ENCODE data around the gene PLA2G4E.
A peak's percentile ranks its signal among the peaks of the same experiment; 100 is the strongest.

The PLA2G4E gene

DNA sequence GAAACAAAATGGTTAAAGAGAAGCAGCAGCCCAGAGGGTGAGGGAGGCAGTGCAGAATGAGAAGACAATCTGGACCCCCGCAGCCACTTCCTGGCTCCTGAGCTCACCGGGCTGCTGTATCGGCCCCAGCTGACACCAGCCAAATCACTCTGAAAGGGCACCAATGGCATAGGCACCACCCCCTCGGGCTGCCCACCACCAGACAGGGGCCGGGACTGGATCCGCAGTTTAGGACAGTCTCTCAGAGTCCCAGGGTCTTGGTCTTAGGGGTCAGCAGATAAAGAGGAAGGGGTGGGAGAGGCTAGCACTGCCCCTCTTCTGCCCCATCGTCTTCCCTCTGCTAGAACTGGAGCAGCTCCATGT, 30.6 kb downstream of the PLA2G4E start:
- no peak for DNase-seq

DNA sequence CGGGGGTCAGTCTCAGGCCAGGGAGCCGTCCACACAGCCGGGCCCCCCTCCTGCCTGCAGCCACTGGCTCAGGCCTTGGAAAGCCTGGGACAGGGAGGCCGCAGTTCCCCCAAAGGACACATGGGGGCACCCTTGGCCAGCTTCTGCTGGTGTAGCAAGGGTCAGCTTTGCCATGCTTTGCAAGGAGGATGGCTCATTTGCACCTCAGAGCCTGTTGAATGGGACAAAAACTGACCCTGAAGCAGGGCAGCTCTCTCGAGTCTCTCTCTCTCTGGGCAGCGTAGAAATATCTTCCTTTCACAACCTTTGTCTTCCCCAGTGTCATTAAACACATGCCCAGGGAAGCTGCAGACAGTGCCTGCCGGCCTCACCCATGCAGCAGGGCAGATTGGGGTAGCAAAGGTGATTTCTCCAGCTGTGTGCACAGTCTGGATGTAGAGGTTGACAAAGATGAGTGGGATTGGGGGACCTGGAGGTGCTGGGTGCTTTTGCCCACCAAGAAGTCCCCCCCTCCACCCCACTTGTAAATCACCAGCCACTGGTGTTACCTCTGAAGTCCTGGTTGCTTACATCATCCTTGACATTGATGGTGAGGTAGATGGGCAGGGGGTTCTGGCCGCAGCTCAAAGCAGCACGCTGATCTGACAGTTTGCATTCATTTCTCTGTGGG, 31.1 kb downstream of the PLA2G4E start:
- peak; percentile 85 for DNase-seq

- no peak for DNase-seq
These were observed 31.8 kb downstream of the PLA2G4E start for GRCh38 chr15:41988896-41989572.

DNA sequence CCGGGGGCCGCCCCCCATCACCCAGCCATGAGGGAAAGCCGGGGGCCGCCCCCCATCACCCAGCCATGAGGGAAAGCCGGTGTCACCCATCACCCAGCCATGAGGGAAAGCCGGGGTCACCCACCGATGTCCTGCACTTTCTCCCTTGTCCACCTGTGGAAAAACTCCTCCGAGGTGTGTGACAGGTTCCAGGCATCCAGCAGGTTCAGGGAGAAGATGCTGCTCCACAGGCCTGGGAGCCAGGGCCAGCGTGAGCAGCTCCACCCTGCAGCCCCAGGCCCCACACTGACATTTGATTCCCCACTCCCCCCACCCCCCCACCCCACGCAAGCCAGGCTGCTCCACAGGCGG, 32.9 kb downstream of the PLA2G4E start:
- no peak for DNase-seq

DNA sequence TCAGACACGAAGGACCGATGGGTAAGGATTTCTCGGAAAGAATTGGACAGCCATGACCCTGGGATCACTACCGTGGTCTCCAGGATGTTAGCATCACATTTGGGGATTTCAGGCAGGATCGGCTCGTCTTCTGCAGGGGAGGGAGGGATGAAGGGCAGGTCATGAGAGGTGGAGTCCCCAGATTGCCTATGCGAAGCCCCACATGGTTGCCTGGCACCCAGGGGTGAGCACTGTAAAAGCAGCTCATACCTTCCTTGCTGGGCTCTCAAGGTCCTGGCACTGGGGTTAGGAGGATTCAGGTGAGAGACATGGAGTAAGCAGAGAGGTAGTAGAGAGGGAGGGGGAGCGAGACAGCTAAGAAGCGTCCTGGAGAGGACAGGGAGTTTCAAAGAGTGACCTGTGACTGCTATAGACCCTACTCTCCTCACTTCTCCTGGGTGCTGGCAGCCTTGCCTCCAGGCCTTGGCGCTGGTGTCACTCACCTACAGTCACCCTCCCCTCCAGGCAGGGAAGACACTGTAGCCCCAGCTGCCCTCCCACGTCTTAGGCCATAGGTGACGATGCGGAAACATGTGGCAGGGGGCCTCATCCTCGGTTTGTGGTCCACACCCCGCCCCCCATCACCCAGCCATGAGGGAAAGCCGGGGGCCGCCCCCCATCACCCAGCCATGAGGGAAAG, 33.5 kb downstream of the PLA2G4E start:
- no peak for DNase-seq

DNA sequence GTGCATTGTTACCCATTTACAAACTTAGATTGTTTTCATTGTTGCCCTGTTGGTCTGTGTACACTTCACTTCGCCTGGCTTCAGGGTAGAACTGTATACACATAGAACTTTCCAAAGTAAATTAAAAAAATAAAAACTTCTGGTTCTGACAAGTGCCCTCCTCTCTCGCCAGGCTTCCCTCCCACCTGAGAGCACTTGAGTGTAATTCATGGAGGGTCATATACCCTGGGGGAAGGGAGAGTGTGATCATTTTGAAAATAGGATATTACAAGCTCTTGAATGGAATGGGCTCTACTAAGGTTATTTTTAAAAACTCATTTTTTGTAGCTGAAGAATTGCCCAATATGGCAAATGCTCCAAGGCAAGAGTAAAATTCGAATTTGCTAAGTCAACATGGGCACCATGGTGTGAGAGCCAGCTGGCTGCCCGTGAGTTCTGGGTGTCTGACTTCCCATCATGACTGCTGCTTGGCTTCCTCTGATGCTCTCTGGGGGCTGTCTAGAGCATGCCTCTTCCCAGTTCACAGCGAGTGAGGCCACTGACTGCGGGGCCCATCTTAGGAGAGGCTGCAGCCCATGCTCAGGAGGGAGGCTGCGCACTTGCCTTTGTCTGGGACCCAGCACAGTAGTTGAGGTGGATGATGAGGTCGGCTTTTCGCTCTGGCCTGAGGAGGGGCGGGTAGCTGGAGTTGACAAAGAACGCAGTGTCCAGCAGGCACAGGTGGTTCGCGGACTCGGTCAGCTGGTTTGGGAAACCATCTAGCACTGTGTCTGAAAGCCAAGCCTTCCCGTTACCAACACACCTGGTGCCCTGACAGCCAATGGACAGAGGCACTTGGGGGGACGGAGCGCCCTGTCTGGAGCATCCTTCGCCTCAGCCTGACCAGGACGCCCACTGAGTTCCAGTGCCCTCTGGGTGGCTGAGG, 35.3 kb downstream of the PLA2G4E start:
- no peak for DNase-seq

GRCh38 chr15:41984622-41985021, 36.2 kb downstream of the PLA2G4E start:
- DNase-seq, result no peak

DNA sequence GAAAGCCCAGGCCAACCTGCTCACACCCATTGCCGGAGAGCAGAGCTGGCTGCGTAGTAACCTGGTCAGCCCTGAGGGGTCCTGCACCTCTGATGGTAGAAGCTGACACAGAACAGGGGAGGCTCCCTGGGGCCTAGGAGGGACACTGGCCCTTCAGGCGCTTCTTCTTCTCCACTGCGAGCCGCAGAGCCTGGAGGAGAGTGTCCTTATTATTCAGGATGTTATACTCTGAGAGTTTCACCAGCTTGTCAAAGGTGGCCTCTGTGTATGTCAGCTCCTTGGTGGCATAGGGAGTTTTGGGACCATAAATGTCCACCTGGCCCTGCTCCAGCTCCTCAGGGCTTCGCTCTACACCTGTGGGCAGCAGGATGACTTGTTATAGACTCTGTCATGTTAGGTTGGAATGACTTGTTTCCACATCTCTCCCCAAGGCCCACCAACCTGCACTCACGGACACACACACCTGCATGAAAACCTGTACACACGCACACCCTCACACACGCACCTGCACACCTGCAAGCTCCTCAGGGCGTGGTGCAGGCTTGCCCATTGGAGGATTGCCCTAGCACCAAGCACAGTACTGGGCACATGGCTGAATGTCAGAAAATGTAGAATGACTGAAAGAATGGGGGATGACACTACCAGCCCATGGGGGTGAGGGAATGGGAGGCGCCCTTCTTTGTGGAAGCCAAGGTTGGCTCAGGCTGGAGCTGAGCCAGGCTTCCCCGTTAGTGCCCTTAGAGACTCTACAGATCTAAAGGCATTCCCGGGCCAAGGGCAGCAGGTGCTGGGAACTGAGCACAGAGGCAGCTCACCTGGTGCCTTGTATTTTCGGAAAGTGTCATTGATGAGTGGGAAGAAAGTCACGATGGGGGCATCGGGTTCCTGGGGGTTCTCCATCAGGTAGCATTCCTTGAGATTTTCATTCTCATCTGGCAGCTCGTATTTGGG, 36.9 kb downstream of the PLA2G4E start:
- DNase-seq, result no peak

DNA sequence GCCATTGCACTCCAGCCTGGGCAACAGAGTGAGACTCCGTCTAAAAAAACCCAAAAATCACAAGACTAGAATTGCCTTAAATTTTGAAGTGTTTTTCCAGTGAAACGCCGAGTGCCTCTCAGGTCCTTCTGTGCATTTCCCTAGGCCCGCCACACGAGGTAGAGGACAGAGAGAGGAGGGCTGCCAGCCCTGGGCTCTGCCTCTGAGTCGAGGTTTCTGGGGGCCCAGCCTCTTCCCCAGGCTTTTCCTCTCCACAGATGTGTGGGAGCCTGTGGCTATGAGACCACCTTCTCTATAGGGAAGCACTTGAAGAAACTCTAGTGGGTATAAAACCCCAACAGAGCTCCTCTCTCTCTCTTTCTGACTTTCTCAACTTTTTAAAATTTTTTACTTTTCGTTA, 37.6 kb downstream of the PLA2G4E start:
- no peak for DNase-seq

- DNase-seq, result no peak
These were observed 38.5 kb downstream of the PLA2G4E start for GRCh38 chr15:41982133-41982930.

DNA sequence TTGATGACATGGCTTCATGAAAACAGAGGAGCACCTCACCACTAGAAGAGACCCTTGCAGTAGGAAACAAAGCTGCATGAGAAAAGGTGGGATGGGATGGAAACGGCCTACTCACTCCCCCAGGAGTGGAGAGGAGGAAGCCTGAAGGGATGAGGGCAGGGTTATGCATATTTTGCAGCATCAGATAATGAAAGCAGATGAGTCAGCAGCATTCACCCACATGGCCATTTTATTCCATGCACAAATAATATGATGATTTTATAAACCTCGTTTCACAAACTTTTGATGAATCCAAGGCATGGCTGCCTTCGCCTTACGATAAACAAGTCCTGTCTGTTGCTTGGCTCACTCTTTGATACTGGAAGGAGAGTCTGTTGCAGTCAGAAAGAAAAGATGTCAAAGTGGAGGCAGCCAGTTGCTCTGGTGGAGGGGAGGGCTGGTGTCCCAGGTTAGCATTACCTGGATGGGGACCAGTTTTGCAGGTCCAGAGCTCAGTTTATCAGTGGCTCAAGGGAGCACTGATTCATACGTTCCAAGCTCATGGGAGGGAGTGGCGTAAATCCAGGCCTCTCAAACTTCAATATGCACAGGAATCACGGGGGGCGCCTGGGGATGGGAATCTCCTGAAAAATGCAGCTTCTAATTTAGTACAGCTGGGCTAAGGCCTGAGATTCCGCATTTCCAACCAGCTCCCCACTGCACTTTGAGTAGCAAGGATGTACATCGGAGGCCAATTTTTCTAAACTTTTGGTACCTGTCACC, 39.3 kb downstream of the PLA2G4E start:
- DNase-seq, result no peak

DNA sequence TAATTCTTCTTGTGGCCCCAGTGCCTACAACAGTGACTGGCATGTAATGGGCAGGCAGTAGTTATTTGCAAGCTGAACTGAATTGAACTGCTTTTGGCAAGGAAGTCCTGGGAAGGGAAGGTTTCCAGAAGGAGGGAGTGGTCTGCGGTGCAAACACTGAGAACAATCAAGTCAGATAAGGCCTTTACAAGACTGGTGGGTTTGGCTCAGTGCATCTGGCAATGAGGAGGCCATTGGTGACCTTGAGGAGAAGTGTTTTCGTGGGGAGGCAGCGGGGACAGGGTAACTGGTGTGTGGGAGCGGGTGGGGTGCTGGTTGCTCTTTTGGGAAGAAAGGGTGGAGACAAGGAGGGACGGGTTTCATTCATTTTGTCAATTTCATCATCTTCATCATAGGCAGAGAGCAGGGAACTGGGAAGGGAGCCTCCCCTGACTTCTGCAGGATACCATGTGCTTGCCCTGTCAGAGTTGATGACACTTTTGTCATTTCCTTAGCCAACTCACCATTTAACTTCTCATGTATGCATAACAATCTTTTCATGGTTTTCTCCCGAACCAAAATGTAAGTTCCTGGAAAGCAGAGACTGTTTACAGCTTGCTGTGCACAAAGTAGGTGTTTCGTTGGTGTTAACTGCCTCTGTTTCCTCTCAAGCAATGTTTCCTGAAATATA, 40.1 kb downstream of the PLA2G4E start:
- DNase-seq, result no peak

GRCh38 chr15:41979493-41980266, 41.2 kb downstream of the PLA2G4E start:
- no peak for DNase-seq

DNA sequence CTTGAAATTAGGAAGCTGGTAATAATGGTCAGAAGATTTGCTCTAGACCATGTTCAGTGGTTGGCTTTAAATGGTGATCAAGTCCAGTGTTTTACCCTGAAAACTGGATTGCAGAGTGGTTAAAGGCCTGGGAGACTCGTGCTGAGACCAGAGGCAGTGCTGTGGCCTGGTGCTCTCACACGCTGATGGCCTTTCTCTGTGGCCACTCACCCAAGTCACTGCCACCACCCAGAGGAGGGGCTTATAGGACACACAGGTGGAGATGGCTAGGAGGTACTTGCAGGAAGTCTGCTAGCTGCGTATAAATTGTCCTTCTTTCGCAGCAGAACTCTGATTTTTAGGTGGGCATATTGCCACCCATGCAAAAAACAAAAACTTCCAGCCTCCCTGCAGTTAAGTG, 42.3 kb downstream of the PLA2G4E start:
- DNase-seq, result no peak

DNA sequence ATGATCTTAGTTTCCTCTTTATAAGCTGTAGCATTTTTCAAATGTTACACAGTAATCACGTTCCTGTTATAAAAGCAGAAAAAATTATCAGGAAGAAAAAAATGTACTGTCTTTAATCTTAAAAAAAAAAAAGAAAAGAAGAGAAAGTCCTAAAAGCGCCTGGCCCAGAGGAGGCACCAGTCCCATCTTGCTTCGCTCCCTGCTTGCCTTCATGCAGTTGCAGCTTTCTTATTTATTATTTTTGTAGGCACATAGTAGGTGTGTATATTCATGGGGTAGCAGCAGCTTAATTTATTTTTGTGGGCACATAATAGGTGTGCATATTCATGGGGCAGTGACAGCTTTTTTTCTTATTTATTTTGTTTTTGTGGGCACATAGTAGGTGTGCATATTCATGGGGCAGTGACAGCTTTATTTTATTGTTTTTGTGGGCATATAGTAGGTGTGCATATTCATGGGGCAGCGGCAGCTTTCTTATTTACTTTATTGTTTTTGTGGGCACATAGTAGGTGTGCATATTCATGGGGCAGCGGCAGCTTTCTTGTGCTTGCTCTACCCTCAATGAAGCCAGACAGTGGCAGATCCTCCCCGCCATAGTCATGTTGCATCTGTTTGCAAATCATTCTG, 43.0 kb downstream of the PLA2G4E start:
- DNase-seq, result no peak

- DNase-seq, result no peak
These were observed 45.2 kb downstream of the PLA2G4E start for GRCh38 chr15:41975669-41976068.

- no peak for DNase-seq
These were observed 46.8 kb downstream of the PLA2G4E start for GRCh38 chr15:41974041-41974440.

Data from CD4-positive, alpha-beta T cell treated with Interleukin-6 for 4 hours (primary cell).